HG03196 (cell line): Measurements from ENCODE around the gene ATP2A1.
"Not testable (repeated sequence)": the region's sequence is repeated elsewhere in the genome, so short reads cannot be mapped to it uniquely, and the experiment has no call there.

ENCODE experiments used
- ATAC-seq: cut with Tn5 transposase; IDR thresholded peaks from one replicate; pipeline ENCODE4 v1.9.1; 2021; ENCODE audit not compliant: unreplicated experiment

Gene ATP2A1

DNA sequence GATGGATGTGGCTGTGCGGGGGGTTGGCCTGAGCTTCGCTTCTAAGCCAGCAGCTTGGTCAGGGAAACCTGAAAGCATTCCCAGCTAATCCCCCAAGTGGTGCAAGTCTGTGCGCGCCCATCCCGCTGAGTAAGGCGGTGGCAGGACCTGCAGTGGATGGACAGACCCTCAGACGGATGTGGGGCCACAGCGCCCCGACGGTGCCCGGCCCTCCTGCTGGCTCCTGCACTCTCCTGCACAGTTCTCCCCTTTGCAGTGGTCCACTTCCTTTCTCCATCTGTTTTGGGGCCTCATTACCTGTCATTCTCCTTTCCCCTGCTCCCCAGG, 2.3 kb downstream of the ATP2A1 start:
- ATAC-seq, result no peak

DNA sequence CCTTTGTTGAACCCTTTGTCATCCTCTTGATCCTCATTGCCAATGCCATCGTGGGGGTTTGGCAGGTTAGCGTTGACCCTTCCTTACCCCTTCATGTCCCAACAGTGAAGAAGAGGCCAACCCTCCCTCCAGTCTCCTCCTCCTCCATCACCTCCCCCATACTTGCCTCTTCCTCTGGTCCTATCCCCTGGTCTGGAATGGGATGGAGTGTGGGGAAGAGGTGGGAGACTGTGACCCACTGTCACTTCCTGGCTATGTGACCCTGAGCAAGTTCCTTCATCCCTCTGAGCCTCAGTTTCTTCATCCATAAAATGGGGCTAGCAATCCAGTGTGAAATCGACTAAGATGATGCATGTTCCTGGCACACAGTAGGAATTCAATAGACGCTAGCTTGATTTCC, 2.7 kb downstream of the ATP2A1 start:
- no peak for ATAC-seq

- ATAC-seq, result not testable (repeated sequence)
Observed at GRCh38 chr16:28881565-28881964, 3.3 kb downstream of the ATP2A1 start.

DNA sequence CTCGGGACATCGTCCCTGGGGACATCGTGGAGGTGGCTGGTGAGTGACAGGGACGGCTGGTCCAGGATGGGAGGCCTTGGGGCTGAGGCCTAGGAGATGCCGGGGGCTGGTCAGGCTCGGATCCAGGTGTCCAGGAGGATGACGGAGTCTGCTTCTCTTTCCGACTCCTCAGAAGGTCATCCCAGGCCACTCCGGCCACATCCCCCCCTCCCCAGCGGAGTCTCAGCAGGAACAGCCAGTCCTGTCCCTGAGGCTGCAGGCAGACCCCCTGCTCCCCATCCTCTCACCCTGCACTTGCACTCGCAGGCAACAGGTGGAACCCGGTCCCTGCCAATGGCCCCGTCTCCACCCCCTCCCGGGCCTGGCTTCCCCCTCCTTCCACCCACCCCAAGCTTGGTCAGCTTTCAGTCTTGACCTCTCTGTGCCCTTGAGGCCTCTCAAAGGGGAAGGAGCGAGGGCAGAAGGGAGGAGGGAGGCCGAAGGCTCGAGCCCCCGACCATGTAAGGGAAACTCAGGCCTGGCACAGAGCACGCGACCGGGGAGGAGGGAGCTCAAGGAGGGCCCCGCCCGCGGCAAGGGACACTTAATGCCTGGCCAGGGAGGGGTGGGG, 4.4 kb downstream of the ATP2A1 start:
- no peak for ATAC-seq

DNA sequence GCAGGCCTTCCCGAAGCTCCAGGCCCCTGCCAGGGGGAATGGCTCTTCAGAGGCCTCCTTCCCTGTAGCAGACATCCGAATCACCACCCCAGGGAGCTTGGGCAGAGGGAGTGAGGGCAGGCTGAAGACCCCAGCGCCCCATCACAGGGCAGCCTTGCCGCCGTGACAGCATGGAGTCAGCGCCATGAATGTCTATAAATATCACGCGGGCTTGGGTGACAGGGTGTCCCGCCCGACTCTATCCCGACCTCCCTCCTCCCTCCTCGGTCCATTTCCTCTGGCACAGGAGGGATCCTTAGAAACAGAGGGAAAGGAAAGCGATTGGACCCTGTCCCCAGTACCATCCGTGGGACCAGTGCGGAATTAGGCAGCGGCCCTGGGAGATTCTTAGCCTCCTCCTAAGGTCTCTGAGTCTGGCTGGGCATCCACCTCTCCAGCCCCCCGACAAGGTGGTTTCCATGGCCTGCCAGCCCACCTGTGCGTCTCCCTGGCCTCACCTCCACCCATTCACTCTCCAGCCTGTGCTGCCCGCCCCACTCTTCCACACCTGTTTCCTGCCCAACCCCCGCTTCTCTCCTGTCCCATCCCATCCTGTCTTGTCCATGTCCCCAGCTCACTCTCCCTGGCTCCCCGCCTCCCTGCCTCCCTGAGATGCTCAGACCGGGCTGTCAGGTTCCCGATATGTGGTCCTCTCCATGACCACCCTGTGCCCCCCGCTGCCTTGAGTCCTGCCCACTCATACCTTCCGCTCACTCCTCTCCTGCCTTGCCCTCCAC, 5.1 kb downstream of the ATP2A1 start:
- no peak for ATAC-seq

DNA sequence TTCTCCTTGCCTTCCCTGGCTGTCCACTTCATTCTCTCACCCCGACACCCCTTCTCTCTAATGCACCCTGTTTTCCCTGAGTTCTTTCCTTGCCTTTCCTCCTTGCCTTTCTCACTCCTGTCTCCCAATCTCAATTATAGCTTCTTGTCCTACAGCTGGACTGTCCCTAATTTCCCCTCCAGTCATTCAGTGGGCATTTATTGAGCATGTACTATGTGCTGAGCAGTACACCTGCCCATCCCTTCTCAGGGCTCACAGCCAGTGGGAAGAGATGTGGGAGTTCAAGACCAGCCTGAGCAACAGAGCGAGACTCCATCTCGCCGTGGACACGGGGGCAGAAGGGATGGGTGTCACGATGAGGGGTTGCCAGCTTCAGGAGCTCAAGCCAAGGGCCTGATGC, 5.8 kb downstream of the ATP2A1 start:
- no peak for ATAC-seq

DNA sequence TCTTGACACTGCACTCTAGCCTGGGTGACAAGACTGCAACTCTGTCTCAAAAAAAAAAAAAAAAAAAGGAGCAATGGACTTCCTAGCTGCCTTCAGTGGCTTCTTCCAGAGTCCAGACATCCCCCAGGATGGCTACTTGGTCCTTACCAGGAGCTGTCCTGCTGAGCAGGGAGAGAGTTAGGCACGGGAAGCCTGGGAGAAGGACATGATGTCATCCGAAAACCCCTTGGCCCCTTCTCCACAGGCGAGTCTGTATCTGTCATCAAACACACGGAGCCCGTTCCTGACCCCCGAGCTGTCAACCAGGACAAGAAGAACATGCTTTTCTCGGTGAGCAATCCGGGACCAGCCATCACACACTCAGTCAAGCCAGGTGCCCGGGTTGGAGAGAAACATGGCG, 8.7 kb downstream of the ATP2A1 start:
- no peak for ATAC-seq

DNA sequence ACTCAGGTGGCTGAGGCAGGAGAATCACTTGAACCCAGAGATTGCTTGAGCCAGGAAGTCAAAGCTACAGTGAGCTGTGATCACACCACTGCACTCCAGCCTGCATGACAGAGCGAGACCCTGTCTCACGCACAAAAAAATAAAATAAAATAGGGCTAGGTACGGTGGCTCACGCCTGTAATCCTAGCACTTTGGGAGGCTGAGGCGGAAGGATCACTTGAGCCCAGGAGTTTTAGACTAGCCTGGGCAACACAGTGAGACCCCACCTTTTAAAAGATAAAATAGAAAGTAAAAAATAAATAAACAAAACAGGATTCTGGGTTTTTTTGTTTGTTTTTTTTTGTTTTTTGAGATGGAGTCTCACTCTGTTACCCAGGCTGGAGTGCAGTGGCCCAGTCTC, 12.1 kb downstream of the ATP2A1 start:
- not testable (repeated sequence) for ATAC-seq

- ATAC-seq, result no peak
Observed at GRCh38 chr16:28891964-28892890, 13.9 kb downstream of the ATP2A1 start.

DNA sequence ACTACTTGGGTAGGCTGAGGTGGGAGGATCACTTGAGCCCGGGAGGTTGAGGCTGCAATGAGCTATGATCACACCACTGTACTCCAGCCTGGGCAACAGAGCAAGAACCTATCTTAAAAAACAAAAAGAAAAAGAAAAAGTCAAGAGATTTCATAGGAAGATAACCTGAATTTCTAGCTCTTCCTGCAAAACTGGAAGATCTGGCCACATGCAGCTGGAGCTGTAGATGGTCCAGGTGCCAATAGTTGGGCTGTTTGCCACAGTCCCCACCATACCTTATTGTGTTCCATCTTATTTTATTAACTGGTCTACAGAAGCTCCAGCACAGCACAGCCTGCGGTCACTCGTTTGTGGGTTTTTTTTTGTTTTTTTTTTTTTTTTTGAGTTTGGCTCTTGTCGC, 15.0 kb downstream of the ATP2A1 start:
- ATAC-seq, result no peak

- no peak for ATAC-seq
Observed at GRCh38 chr16:28895609-28896008, 17.3 kb downstream of the ATP2A1 start.

- no peak for ATAC-seq
Observed at GRCh38 chr16:28897826-28898225, 19.5 kb downstream of the ATP2A1 start.

DNA sequence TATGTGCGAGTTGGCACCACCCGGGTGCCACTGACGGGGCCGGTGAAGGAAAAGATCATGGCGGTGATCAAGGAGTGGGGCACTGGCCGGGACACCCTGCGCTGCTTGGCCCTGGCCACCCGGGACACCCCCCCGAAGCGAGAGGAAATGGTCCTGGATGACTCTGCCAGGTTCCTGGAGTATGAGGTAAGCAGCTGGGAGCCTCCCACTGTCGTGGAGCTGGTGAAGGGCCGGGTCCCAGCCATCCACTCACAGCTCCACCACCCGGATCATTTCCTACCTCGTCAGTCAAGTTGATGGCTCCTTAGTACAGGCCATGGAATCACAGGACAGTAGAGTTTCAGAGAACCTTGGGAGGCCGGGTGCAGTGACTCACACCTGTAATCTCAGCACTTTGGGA, 20.0 kb downstream of the ATP2A1 start:
- ATAC-seq, result no peak

DNA sequence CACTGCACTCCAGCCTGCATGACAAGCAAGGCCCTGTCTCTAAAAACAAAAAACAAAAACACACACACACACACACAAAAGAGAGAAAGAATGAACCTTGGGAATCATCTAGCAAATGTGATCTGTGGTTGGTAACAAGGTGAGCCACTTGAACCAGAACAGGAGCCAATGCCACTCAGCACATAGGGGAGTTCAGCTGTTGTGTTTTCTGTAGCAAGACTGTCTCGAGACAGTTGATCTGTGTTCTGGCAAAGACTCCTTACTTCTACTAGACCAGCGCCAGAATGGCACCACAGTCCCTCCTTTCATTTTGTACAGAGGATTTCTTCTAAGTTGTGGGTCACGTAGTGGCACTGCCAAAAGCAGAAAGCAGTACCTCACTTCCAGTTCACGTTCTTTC, 20.7 kb downstream of the ATP2A1 start:
- ATAC-seq, result no peak

DNA sequence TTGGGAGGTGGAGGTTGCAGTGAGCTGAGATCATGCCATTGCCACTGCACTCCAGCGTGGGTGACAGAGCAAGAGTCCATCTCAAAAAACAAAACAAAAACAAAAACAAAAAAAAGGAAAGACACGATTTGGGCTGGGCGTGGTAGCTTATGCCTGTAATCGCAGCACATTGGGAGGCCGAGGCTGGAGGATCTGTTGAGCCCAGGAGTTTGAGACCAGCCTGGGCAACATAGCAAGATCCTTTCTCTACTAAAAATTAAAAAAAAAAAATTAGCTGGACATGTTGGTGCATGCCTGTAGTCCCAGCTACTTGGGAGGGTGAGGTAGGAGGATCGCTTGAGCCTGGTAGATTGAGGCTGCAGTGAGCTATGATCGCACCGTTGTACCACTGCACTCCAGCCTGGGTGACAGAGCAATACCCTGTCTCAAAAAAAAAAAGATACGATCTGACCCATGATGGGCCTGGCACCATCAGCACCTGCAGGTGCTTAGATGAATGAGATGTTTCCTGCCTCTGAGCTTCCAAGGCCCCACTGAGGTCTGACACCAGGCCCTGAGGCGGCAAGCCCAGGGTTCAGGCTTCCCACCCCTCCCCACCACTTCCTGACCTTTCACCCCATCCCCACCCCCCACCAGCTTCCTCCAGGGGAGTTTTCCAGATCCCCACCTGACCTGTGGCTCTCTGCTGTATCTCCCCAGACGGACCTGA, 21.7 kb downstream of the ATP2A1 start:
- ATAC-seq, result no peak

GRCh38 chr16:28900601-28901000, 22.3 kb downstream of the ATP2A1 start:
- no peak for ATAC-seq

DNA sequence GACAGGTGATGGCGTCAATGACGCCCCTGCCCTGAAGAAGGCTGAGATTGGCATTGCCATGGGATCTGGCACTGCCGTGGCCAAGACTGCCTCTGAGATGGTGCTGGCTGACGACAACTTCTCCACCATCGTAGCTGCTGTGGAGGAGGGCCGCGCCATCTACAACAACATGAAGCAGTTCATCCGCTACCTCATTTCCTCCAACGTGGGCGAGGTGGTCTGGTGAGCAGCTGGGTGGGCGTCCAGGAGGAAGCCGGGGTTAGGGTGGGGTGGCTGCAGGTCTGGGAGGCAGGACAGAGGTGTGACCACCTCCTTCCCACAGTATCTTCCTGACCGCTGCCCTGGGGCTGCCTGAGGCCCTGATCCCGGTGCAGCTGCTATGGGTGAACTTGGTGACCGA, 23.6 kb downstream of the ATP2A1 start:
- no peak for ATAC-seq

- ATAC-seq, result no peak
Observed at GRCh38 chr16:28902909-28903308, 24.6 kb downstream of the ATP2A1 start.

DNA sequence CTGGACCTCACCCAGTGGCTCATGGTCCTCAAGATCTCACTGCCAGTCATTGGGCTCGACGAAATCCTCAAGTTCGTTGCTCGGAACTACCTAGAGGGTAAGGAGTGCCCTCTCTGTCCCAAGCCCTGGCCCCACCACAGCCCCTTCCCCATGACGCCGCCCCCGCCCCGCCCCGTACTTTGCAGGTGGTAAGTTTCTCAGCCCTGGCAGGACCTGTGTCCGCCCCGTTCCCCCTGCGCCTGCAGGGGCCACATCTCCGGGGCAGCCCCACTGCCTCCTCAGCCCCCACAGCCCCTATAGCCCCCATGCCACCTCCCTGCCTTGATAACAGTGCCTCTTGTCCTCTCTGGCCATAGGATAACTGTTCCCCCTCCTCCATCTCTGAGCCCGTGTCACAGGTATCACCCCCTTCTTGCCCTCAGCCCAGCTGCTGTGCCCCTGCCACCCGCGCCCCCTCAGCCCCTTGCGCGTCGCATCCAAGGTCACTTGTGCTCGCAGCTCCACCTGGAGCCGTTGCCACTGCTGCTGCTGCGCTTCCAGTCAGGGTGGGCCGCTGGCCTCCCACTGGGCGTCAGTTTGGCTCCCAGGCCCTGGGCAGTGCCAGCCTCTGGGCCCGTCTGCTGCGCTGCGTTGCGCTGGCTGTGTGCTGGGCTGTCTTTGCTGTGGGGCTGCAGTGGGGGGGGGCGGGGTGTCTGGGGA, 25.2 kb downstream of the ATP2A1 start:
- ATAC-seq, result no peak

GRCh38 chr16:28904363-28904762, 26.1 kb downstream of the ATP2A1 start:
- no peak for ATAC-seq

DNA sequence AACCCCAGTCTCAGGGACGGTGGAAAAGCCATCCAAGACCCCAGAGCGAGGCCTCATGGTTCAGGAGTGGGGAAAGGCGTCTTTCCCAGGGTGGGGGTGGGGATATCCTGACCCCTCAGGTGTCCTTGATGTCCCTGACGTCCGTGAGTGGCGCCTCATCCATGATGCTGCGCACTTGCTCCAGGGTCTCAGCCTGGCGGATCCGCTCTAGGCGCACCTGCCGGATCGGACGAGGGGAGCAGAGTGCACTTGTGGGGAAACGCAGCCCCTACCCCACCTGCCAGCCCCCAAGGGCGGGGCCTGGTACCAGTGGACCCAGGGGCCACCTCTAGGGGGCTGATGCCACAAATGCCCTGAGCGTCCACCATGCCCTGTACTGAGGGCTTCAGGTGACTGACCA, 26.5 kb downstream of the ATP2A1 start:
- ATAC-seq, result no peak
